ENCODE data around the gene GFER. TPM values are rescaled to one million over a fixed set of nuclear protein-coding genes. Genes with fewer than 3 reads are reported as not detected.

The GFER gene
- total RNA-seq, 2 experiments from 2014 or later, result 25.0 to 25.8 TPM

GRCh38 chr16:1991948-1992703 lies 8.1 kb downstream of the GFER start:
- POLR2A ChIA-PET, result interaction anchor here (1.5 to 2.0 kb wide), 3 partner anchors 11 to 163 kb away, joined by 4 to 13 read pairs (median 7); partner anchors contain the start of genes NOXO1, RPS2 and TRAF7
- Mint-ChIP-seq H3K36me3 (ENCODE audit: low read depth) (peaks cover 3% of the 10 kb centered on the region), H3K9me3 (ENCODE audit: low read depth) (no peaks in the 10 kb centered on the region), H3K4me1 (peaks cover 27% of the 10 kb centered on the region), H3K27me3 (peaks cover 15% of the 10 kb centered on the region), H3K27ac (no peak overlapping the region), H3K4me3 (peak overlapping the region; percentile 56)
- peak; percentile 100 for DNase-seq
- CTCF ChIA-PET, result interaction anchor here (1.2 kb wide), 1 partner anchor 163 kb away, joined by 7 read pairs; the partner anchor contains the start of gene TRAF7
- peak; percentile 70 for ATAC-seq
- intact Hi-C loops (cut with DNase I, micrococcal nuclease), result loop anchor here (1.0 to 10.0 kb wide), 17 partner anchors 17 to 523 kb away; partner anchors contain the start of genes RPS2 (in 2 of the 2), ATP6V0C (in 1 of the 2), CCNF (in 1 of the 2) and CRAMP1 (in 1 of the 2)

DNA sequence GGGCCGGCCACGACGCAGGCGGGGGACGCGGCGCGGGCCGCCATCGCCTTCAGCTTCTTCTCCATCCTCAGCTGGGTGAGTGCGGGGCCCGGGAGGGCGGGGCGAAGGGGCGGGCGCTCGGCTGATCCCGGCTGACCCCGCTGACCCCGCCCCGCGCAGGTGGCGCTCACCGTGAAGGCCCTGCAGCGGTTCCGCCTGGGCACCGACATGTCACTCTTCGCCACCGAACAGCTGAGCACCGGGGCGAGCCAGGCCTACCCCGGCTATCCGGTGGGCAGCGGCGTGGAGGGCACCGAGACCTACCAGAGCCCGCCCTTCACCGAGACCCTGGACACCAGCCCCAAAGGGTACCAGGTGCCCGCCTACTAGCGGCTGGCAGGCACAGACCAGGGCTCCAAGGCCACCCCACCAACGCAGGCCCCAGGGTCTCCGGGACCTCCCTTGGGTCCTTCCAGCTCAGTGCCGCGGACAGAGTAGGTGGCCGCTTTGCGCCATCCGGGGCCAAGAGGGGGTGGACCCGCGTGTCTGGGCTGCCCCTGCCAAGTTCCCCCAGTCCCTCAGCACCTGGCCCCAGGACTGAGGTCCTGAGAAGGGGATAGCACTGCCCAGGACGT lies 8.8 kb downstream of the GFER start:
- ChIA-PET POLR2A (interaction anchor here (1.5 to 1.8 kb wide), 2 partner anchors 11 to 162 kb away, joined by 4 to 7 read pairs; partner anchors contain the start of genes NOXO1 and TRAF7), CTCF (interaction anchor here (1.2 to 1.6 kb wide), 3 partner anchors 11 to 162 kb away, joined by 6 to 12 read pairs (median 7); partner anchors contain the start of gene TRAF7)
- peaks cover 27% of the 10 kb centered on the region for H3K4me1 Mint-ChIP-seq
- no peak overlapping the region for H3K27ac Mint-ChIP-seq
- intact Hi-C loops (cut with DNase I, micrococcal nuclease), result loop anchor here (1.0 to 10.0 kb wide), 17 partner anchors 16 to 522 kb away; partner anchors contain the start of genes RPS2 (in 2 of the 2), ATP6V0C (in 1 of the 2), CCNF (in 1 of the 2) and CRAMP1 (in 1 of the 2)
- no peak overlapping the region for H3K4me3 Mint-ChIP-seq
- H3K9me3 Mint-ChIP-seq (ENCODE audit: low read depth), result no peaks in the 10 kb centered on the region
- H3K27me3 Mint-ChIP-seq, result peaks cover 15% of the 10 kb centered on the region
- DNase-seq (peak; percentile 28), ATAC-seq (no peak)
- H3K36me3 Mint-ChIP-seq (ENCODE audit: low read depth), result peaks cover 4% of the 10 kb centered on the region

- peak overlapping the region; percentile 42 for H3K27ac Mint-ChIP-seq
- intact Hi-C loops (cut with DNase I, micrococcal nuclease), result loop anchor here (2.0 to 10.0 kb wide), 6 partner anchors 15 to 521 kb away; partner anchors contain the start of genes ATP6V0C (in 1 of the 2), CRAMP1 (in 1 of the 2), EME2 (in 1 of the 2) and IFT140 (in 1 of the 2)
- H3K4me3 Mint-ChIP-seq, result no peak overlapping the region
- DNase-seq, result peak; percentile 75
- H3K27me3 Mint-ChIP-seq, result peaks cover 12% of the 10 kb centered on the region
- H3K36me3 Mint-ChIP-seq (ENCODE audit: low read depth), result peaks cover 10% of the 10 kb centered on the region
- no peaks in the 10 kb centered on the region for H3K9me3 Mint-ChIP-seq (ENCODE audit: low read depth)
- ChIA-PET CTCF (interaction anchor here (0.5 to 1.6 kb wide), 5 partner anchors 10 to 146 kb away, joined by 3 to 12 read pairs (median 3); partner anchors contain the start of genes NTHL1 and TSC2), POLR2A (interaction anchor here (0.6 to 1.2 kb wide), 3 partner anchors 10 to 29 kb away, joined by 3 to 9 read pairs (median 7); partner anchors contain the start of gene RPS2)
- ATAC-seq, result peak; percentile 49
- H3K4me1 Mint-ChIP-seq, result peaks cover 27% of the 10 kb centered on the region
Observed at GRCh38 chr16:1993731-1994131, 9.7 kb downstream of the GFER start.

DNA sequence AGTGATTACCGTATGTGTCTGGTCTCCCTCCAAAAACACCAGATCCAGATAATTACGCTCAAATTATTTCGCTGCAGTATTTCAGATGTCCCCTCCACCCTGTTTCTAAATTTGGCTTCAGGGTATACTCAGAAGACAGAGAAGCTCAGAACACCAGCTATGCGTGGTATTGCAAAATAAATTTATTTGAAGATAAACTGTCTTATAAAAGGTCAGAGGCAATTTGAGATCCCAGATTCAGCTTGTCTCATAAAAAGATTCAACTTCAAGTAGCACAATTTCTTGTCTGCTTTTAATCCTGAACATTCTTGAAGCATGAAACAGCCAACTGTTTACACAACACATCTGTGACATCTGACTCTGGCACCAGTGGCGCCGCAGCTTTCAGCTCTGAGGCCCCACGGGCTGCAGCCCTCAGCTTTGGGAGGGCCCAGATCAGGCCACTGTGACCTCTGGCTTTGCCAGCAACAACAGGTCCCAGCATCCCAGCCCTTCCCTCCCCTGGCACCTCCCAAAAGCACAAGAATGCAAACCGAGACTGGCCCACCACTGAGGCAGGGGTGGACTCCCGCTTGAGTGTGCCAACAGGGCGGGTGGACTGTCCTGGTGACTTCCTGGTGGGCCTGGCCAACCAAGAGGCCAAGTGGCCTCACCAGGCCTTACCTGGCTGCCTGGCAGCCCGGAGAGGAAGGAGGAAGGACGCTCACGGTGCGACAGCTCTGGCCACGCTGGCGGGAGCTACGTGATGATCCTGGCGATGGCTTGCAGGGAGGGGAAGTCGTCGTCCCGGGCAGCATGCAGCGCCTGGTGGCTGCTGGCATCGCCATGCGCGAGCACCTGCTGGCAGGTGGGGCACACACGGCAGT lies 13.7 kb downstream of the GFER start:
- no peak overlapping the region for H3K27ac Mint-ChIP-seq
- DNase-seq (no peak), ATAC-seq (no peak)
- H3K36me3 Mint-ChIP-seq (ENCODE audit: low read depth), result peaks cover 21% of the 10 kb centered on the region
- H3K4me1 Mint-ChIP-seq, result peaks cover 17% of the 10 kb centered on the region
- H3K9me3 Mint-ChIP-seq (ENCODE audit: low read depth), result no peaks in the 10 kb centered on the region
- intact Hi-C loops (cut with DNase I, micrococcal nuclease), result loop anchor here in 1 of 2 experiments (10.0 kb wide), 1 partner anchor 517 kb away; the partner anchor contains the start of gene ATP6V0C
- ChIA-PET CTCF (no interaction called here), POLR2A (no interaction called here)
- H3K27me3 Mint-ChIP-seq, result no peaks in the 10 kb centered on the region
- H3K4me3 Mint-ChIP-seq, result no peak overlapping the region

DNA sequence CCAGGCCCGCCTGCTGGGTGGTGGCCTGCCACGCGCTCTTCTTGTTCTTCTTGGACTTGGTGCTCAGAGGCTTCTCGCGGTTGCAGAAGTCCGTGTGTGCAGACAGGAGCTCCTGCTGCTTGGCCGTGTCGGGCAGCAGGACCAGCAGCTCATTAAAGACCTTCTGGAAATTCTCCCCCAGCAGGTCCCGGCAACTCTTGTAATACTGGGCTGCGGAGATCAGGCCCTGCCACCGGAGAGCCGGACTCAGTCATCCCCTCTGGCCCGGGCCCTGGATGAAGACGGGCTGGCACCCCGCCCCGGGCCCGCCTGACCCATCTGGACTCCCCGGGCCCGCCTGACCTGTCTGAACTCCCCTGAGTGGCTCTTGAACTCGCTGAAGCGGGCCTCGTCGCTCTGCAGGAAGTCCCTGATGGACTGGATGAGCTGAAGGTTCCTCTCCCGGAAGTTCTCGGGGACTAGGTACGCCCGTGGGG lies 14.4 kb downstream of the GFER start:
- H3K4me1 Mint-ChIP-seq, result peaks cover 15% of the 10 kb centered on the region
- H3K36me3 Mint-ChIP-seq (ENCODE audit: low read depth), result peaks cover 21% of the 10 kb centered on the region
- no peaks in the 10 kb centered on the region for H3K27me3 Mint-ChIP-seq
- no peak overlapping the region for H3K4me3 Mint-ChIP-seq
- POLR2A ChIA-PET, result interaction anchor here (0.6 kb wide), 1 partner anchor 13 kb away, joined by 4 read pairs; no protein-coding TSS in a partner anchor
- ATAC-seq (no peak), DNase-seq (no peak)
- CTCF ChIA-PET, result interaction anchor here (0.7 kb wide), 1 partner anchor 222 kb away, joined by 3 read pairs; no protein-coding TSS in a partner anchor
- intact Hi-C loops (cut with DNase I, micrococcal nuclease), result loop anchor here in 1 of 2 experiments (10.0 kb wide), 1 partner anchor 516 kb away; the partner anchor contains the start of gene ATP6V0C
- H3K27ac Mint-ChIP-seq, result no peak overlapping the region
- H3K9me3 Mint-ChIP-seq (ENCODE audit: low read depth), result no peaks in the 10 kb centered on the region

- intact Hi-C loops (cut with DNase I, micrococcal nuclease), result loop anchor here in 1 of 2 experiments (10.0 kb wide), 1 partner anchor 516 kb away; the partner anchor contains the start of gene ATP6V0C
- DNase-seq (no peak), ATAC-seq (no peak)
- Mint-ChIP-seq H3K9me3 (ENCODE audit: low read depth) (no peaks in the 10 kb centered on the region), H3K27ac (no peak overlapping the region), H3K4me3 (no peak overlapping the region), H3K4me1 (peaks cover 8% of the 10 kb centered on the region), H3K27me3 (no peaks in the 10 kb centered on the region), H3K36me3 (ENCODE audit: low read depth) (peaks cover 21% of the 10 kb centered on the region)
- POLR2A ChIA-PET, result interaction anchor here (0.6 kb wide), 1 partner anchor 13 kb away, joined by 4 read pairs; no protein-coding TSS in a partner anchor
- CTCF ChIA-PET, result interaction anchor here (0.7 kb wide), 1 partner anchor 221 kb away, joined by 3 read pairs; no protein-coding TSS in a partner anchor
Observed at GRCh38 chr16:1998852-1999801, 15.1 kb downstream of the GFER start.

- Mint-ChIP-seq H3K27ac (no peak overlapping the region), H3K4me3 (no peak overlapping the region), H3K27me3 (no peaks in the 10 kb centered on the region), H3K9me3 (ENCODE audit: low read depth) (no peaks in the 10 kb centered on the region), H3K4me1 (peaks cover 14% of the 10 kb centered on the region), H3K36me3 (ENCODE audit: low read depth) (peaks cover 23% of the 10 kb centered on the region)
- DNase-seq (no peak), ATAC-seq (no peak)
- intact Hi-C loops (cut with DNase I, micrococcal nuclease), result loop anchor here in 1 of 2 experiments (10.0 kb wide), 2 partner anchors 335 to 515 kb away; partner anchors contain the start of gene ATP6V0C
- ChIA-PET CTCF (no interaction called here), POLR2A (no interaction called here)
Observed at GRCh38 chr16:1999866-2000514, 16.0 kb downstream of the GFER start.

DNA sequence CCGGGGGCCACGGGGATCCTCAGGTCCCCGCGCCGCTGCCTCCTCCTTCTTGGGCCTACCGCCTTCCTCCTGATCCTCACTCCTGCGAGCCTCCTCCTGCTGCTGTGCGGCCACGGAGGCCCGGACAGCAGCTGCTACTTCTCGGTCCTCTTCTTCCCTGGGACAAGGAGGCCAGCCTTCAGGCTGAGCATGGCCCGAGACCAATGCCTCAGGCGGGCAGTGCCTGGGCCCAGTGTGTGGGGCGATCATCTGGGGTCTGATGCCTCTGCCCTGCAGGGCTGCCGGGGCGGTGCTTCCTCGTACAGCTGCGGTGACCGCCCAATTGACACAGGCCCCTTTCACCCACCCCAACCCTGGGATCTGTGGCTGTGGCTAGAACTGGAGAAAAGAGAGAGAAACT lies 17.0 kb downstream of the GFER start:
- no peak for ATAC-seq
- peaks cover 20% of the 10 kb centered on the region for H3K4me1 Mint-ChIP-seq
- POLR2A ChIA-PET, result no interaction called here
- no peaks in the 10 kb centered on the region for H3K27me3 Mint-ChIP-seq
- H3K27ac Mint-ChIP-seq, result no peak overlapping the region
- intact Hi-C loops (cut with DNase I, micrococcal nuclease), result loop anchor here in 1 of 2 experiments (10.0 kb wide), 1 partner anchor 334 kb away; no protein-coding TSS in a partner anchor
- no peak for DNase-seq
- peaks cover 25% of the 10 kb centered on the region for H3K36me3 Mint-ChIP-seq (ENCODE audit: low read depth)
- no peak overlapping the region for H3K4me3 Mint-ChIP-seq
- CTCF ChIA-PET, result interaction anchor here (0.6 kb wide), 1 partner anchor 73 kb away, joined by 3 read pairs; no protein-coding TSS in a partner anchor
- no peaks in the 10 kb centered on the region for H3K9me3 Mint-ChIP-seq (ENCODE audit: low read depth)

Data from activated CD4-positive, alpha-beta T cell treated with anti-CD3 and anti-CD28 coated beads for 36 hours (primary cell).